Common myeloid progenitor, CD34-positive (primary cell): ENCODE measurements around the gene TACR2.

ENCODE experiments used
- CTCF ChIA-PET: fragments of 350-600 bp; sonication (Branson Sonifier 250); formaldehyde crosslinking; loops from one replicate; lab custom pipeline; 2021; ENCODE audit warnings: antibody characterized with exemption; lab: Charles Lee
- POLR2A ChIA-PET: fragments of 350-600 bp; sonication (Branson Sonifier 250); formaldehyde crosslinking; loops from one replicate; lab custom pipeline; 2021; ENCODE audit warnings: antibody characterized with exemption; lab: Charles Lee
- DNase-seq, 3 donors: peaks; one replicate each; pipeline versions ENCODE4 v3.0.0 to v3.0.0-alpha.2; 2013
- H3K27ac ChIP-seq, 2 experiments: 1 replicate in 1 of 2; 2 replicates in 1 of 2; pipeline ENCODE4 v1.7.0; 2013; ENCODE audit warnings: inconsistent platforms in 2 of 2, low read length in 2 of 2, mild to moderate bottlenecking in 2 of 2, low read depth in 1 of 2, moderate library complexity in 1 of 2; ENCODE audit not compliant: severe bottlenecking in 2 of 2, insufficient read depth in 1 of 2, poor library complexity in 1 of 2
- H3K27me3 ChIP-seq, 5 experiments: replicated peaks in 2 of 5; 1 replicate in 3 of 5; 2 replicates in 2 of 5; pipeline versions ENCODE4 v1.6.1 to v1.7.0; 2013; ENCODE audit warnings: low read length in 4 of 5, mild to moderate bottlenecking in 2 of 5, moderate library complexity in 2 of 5, inconsistent platforms in 1 of 5; ENCODE audit not compliant: insufficient read depth in 5 of 5, control insufficient read depth in 4 of 5
- H3K36me3 ChIP-seq, 4 experiments: 1 replicate in 2 of 4; 2 replicates in 2 of 4; pipeline versions ENCODE4 v1.6.1 to v1.7.0; 2013; ENCODE audit warnings: low read length in 3 of 4, control low read depth in 1 of 4, mild to moderate bottlenecking in 1 of 4; ENCODE audit not compliant: control insufficient read depth in 4 of 4, insufficient read depth in 4 of 4
- H3K4me1 ChIP-seq, 4 experiments: 1 replicate in 3 of 4; 2 replicates in 1 of 4; pipeline versions ENCODE4 v1.6.1 to v1.7.1; 2013; ENCODE audit warnings: low read length in 3 of 4, mild to moderate bottlenecking in 3 of 4, control low read depth in 1 of 4, inconsistent platforms in 1 of 4, moderate library complexity in 1 of 4; ENCODE audit not compliant: control insufficient read depth in 4 of 4, insufficient read depth in 4 of 4; ENCODE audit errors: control extremely low read depth in 1 of 4
- H3K4me3 ChIP-seq, 7 experiments: 1 replicate in 4 of 7; 2 replicates in 3 of 7; pipeline versions ENCODE4 v1.5.1 to v1.7.0; 2013; ENCODE audit warnings: mild to moderate bottlenecking in 7 of 7, low read length in 6 of 7, moderate library complexity in 6 of 7, inconsistent platforms in 2 of 7, low read depth in 2 of 7, control low read depth in 1 of 7; ENCODE audit not compliant: insufficient read depth in 4 of 7, control insufficient read depth in 1 of 7; ENCODE audit errors: extremely low read depth in 1 of 7
- H3K9me3 ChIP-seq, 5 experiments: 1 replicate in 4 of 5; 2 replicates in 1 of 5; pipeline versions ENCODE4 v1.6.1 to v1.7.1; 2013; ENCODE audit warnings: low read length in 4 of 5, mild to moderate bottlenecking in 2 of 5, inconsistent platforms in 1 of 5, low read depth in 1 of 5, moderate library complexity in 1 of 5; ENCODE audit not compliant: control insufficient read depth in 4 of 5, insufficient read depth in 2 of 5; ENCODE audit errors: control extremely low read depth in 1 of 5
- WGBS: methylation state at CpG from one replicate; pipeline ENCODE4 v1.1.5; 2013; ENCODE audit not compliant: insufficient coverage; 5-methylcytosine and 5-hydroxymethylcytosine counted together

TACR2 gene

GRCh38 chr10:69388488-69388887 lies 28.2 kb downstream of the TACR2 start:
- Histone ChIP-seq H3K36me3 (peaks cover 11 to 63% (median 54%) of the 10 kb centered on the region in 4 experiments), H3K27ac (no peak overlapping the region), H3K4me3 (no peak overlapping the region), H3K27me3 (no peaks in the 10 kb centered on the region), H3K4me1 (peaks cover 0 to 18% (median 18%) of the 10 kb centered on the region in 4 experiments), H3K9me3 (no peaks in the 10 kb centered on the region)
- CTCF ChIA-PET, result interaction anchor here (0.6 to 9.4 kb wide), 5 partner anchors 15 to 214 kb away, joined by 3 to 209 read pairs (median 3); no protein-coding TSS in a partner anchor
- WGBS, result 100% methylated on average over 2 of the region's 2 CpGs
- no peak for DNase-seq
- POLR2A ChIA-PET, result no interaction called here

GRCh38 chr10:69387500-69387899 lies 29.2 kb downstream of the TACR2 start:
- Histone ChIP-seq H3K4me1 (peaks cover 0 to 18% (median 16%) of the 10 kb centered on the region in 4 experiments), H3K27ac (no peak overlapping the region), H3K36me3 (peaks cover 11 to 73% (median 61%) of the 10 kb centered on the region in 4 experiments), H3K4me3 (no peak overlapping the region), H3K27me3 (no peaks in the 10 kb centered on the region), H3K9me3 (no peaks in the 10 kb centered on the region)
- 100% methylated on average over 1 of the region's 3 CpGs for WGBS
- no peak for DNase-seq
- CTCF ChIA-PET, result interaction anchor here (9.4 kb wide), 1 partner anchor 151 kb away, joined by 209 read pairs; no protein-coding TSS in a partner anchor
- POLR2A ChIA-PET, result no interaction called here

GRCh38 chr10:69385454-69386350 lies 31.0 kb downstream of the TACR2 start:
- WGBS, result 96% methylated on average over 5 of the region's 11 CpGs
- Histone ChIP-seq H3K27ac (no peak overlapping the region), H3K36me3 (peaks cover 9 to 79% (median 57%) of the 10 kb centered on the region in 4 experiments), H3K27me3 (no peaks in the 10 kb centered on the region), H3K4me3 (no peak overlapping the region), H3K9me3 (no peaks in the 10 kb centered on the region), H3K4me1 (peaks cover 0 to 13% (median 12%) of the 10 kb centered on the region in 4 experiments)
- ChIA-PET POLR2A (no interaction called here), CTCF (interaction anchor here (0.8 to 1.2 kb wide), 2 partner anchors 10 to 22 kb away, joined by 4 read pairs; no protein-coding TSS in a partner anchor)
- no peak for DNase-seq

- CTCF ChIA-PET, result no interaction called here
- POLR2A ChIA-PET, result no interaction called here
- Histone ChIP-seq H3K27me3 (no peaks in the 10 kb centered on the region), H3K36me3 (peaks cover 14 to 85% (median 63%) of the 10 kb centered on the region in 4 experiments), H3K4me1 (peaks cover 0 to 1% (median 0%) of the 10 kb centered on the region in 4 experiments), H3K4me3 (no peak overlapping the region), H3K27ac (no peak overlapping the region), H3K9me3 (no peaks in the 10 kb centered on the region)
- WGBS, result 94% methylated on average over 9 of the region's 10 CpGs
- DNase-seq, result no peak
Measured at GRCh38 chr10:69384320-69384719, 32.4 kb downstream of the TACR2 start.

- H3K27ac ChIP-seq, result no peak overlapping the region
- CTCF ChIA-PET, result interaction anchor here (1.8 kb wide), 1 partner anchor 8 kb away, joined by 9 read pairs; no protein-coding TSS in a partner anchor
- H3K27me3 ChIP-seq, result no peaks in the 10 kb centered on the region
- peaks cover 14 to 80% (median 59%) of the 10 kb centered on the region in 4 experiments for H3K36me3 ChIP-seq
- H3K4me3 ChIP-seq, result no peak overlapping the region
- WGBS, result 100% methylated on average over 2 of the region's 3 CpGs
- POLR2A ChIA-PET, result no interaction called here
- DNase-seq, result no peak
- no peaks in the 10 kb centered on the region for H3K4me1 ChIP-seq
- no peaks in the 10 kb centered on the region for H3K9me3 ChIP-seq
Measured at GRCh38 chr10:69383558-69383957, 33.2 kb downstream of the TACR2 start.

- WGBS, result 89% methylated on average over 24 of the region's 26 CpGs
- POLR2A ChIA-PET, result no interaction called here
- Histone ChIP-seq H3K27me3 (no peaks in the 10 kb centered on the region), H3K9me3 (no peaks in the 10 kb centered on the region), H3K36me3 (peaks cover 14 to 77% (median 56%) of the 10 kb centered on the region in 4 experiments), H3K4me3 (no peak overlapping the region), H3K4me1 (no peaks in the 10 kb centered on the region), H3K27ac (no peak overlapping the region)
- DNase-seq, result no peak
- CTCF ChIA-PET, result interaction anchor here (1.8 to 2.7 kb wide), 2 partner anchors 9 to 144 kb away, joined by 9 to 11 read pairs; no protein-coding TSS in a partner anchor
Measured at GRCh38 chr10:69382382-69383117, 34.2 kb downstream of the TACR2 start.
